Astrocyte (in vitro differentiated cells and primary cell): ENCODE data around the gene SLC25A46. TPM values are rescaled to one million over a fixed set of nuclear protein-coding genes. Genes with fewer than 3 reads are reported as not detected.

Experiments used
- DNase-seq: peaks from one replicate; pipeline ENCODE4 v3.0.0-alpha.2; 2010; ENCODE audit warnings: low read depth
- FAIRE-seq: peaks from 2 replicates; lab custom pipeline; 2011; peaks lifted over from hg19 to GRCh38; lab: Jason Lieb, UNC
- H2AFZ ChIP-seq: 2 replicates; pipeline ENCODE4 v1.6.0; 2012; ENCODE audit warnings: low read depth, low read length, inconsistent platforms
- H3K27ac ChIP-seq: 2 replicates; pipeline ENCODE4 v1.5.1; 2011; ENCODE audit warnings: low read depth, low read length, inconsistent platforms
- H3K27me3 ChIP-seq: 2 replicates; pipeline ENCODE4 v1.6.0; 2011; ENCODE audit warnings: low read length, inconsistent platforms; ENCODE audit not compliant: insufficient read depth
- H3K36me3 ChIP-seq: 2 replicates; pipeline ENCODE4 v1.5.1; 2011; ENCODE audit warnings: low read length, inconsistent platforms; ENCODE audit not compliant: insufficient read depth
- H3K4me1 ChIP-seq: 2 replicates; pipeline ENCODE4 v1.5.1; 2011; ENCODE audit warnings: low read length, inconsistent platforms; ENCODE audit not compliant: insufficient read depth
- H3K4me2 ChIP-seq: 2 replicates; pipeline ENCODE4 v1.6.0; 2012; ENCODE audit warnings: low read length, inconsistent platforms
- H3K4me3 ChIP-seq: 2 replicates; pipeline ENCODE4 v1.5.1; 2011; ENCODE audit warnings: low read depth, mild to moderate bottlenecking, low read length, inconsistent platforms; ENCODE audit not compliant: insufficient read depth
- H3K79me2 ChIP-seq: 2 replicates; pipeline ENCODE4 v1.6.0; 2012; ENCODE audit warnings: mild to moderate bottlenecking, low read length, inconsistent platforms; ENCODE audit not compliant: insufficient read depth
- H3K9ac ChIP-seq: 2 replicates; pipeline ENCODE4 v1.6.0; 2012; ENCODE audit warnings: mild to moderate bottlenecking, low read length, inconsistent platforms
- H3K9me3 ChIP-seq: 2 replicates; pipeline ENCODE4 v1.5.1; 2012; ENCODE audit warnings: low read depth, mild to moderate bottlenecking, low read length, inconsistent platforms; ENCODE audit not compliant: insufficient read depth
- H4K20me1 ChIP-seq: 2 replicates; pipeline ENCODE4 v1.6.0; 2012; ENCODE audit warnings: low read length, inconsistent platforms; ENCODE audit not compliant: insufficient read depth
- H3K27ac Mint-ChIP-seq: one replicate; pipeline ENCODE4 v1.8.0; 2021; ENCODE audit warnings: mild to moderate bottlenecking, mixed read lengths; ENCODE audit not compliant: unreplicated experiment
- H3K27me3 Mint-ChIP-seq: one replicate; pipeline ENCODE4 v1.8.0; 2021; ENCODE audit warnings: low read depth, mixed read lengths; ENCODE audit not compliant: unreplicated experiment
- H3K36me3 Mint-ChIP-seq: one replicate; pipeline ENCODE4 v1.8.0; 2021; ENCODE audit warnings: low read depth, mixed read lengths; ENCODE audit not compliant: unreplicated experiment
- H3K4me1 Mint-ChIP-seq: one replicate; pipeline ENCODE4 v1.8.0; 2021; ENCODE audit warnings: low read depth, mixed read lengths; ENCODE audit not compliant: unreplicated experiment
- H3K4me3 Mint-ChIP-seq: one replicate; pipeline ENCODE4 v1.8.0; 2021; ENCODE audit warnings: mild to moderate bottlenecking, moderate library complexity, mixed read lengths; ENCODE audit not compliant: unreplicated experiment
- H3K9me3 Mint-ChIP-seq: one replicate; pipeline ENCODE4 v1.8.0; 2021; ENCODE audit warnings: mild to moderate bottlenecking, mixed read lengths; ENCODE audit not compliant: unreplicated experiment
- CTCF ChIP-seq: IDR thresholded peaks from 2 replicates; pipeline ENCODE4 v1.5.1; 2011; ENCODE audit warnings: low read depth, mild to moderate bottlenecking, inconsistent platforms, low read length, moderate library complexity; ENCODE audit not compliant: insufficient read depth
- EZH2 ChIP-seq: IDR thresholded peaks from 2 replicates; pipeline ENCODE4 v1.6.1; 2012; ENCODE audit warnings: mild to moderate bottlenecking, low read length, inconsistent platforms; ENCODE audit not compliant: insufficient read depth
- total RNA-seq: library from RNA; stranded (reverse); gene quantifications from 2 replicates; pipeline ENCODE4 v1.2.1, GENCODE V29; 2021

Gene SLC25A46
- total RNA-seq, 1 donor from 2014 or later = 39.2 TPM

GRCh38 chr5:110705349-110705748 is 33.5 kb upstream of the SLC25A46 start:
- H3K4me1 ChIP-seq = no peaks in the 10 kb centered on the region
- H3K79me2 ChIP-seq = no peaks in the 10 kb centered on the region
- no peak for FAIRE-seq
- no peaks in the 10 kb centered on the region for H3K9me3 ChIP-seq
- H3K36me3 Mint-ChIP-seq = no peaks in the 10 kb centered on the region
- H3K4me1 Mint-ChIP-seq = peaks cover 8% of the 10 kb centered on the region
- no peak overlapping the region for H3K4me3 Mint-ChIP-seq
- no peak overlapping the region for H3K4me3 ChIP-seq
- H3K4me2 ChIP-seq = no peak overlapping the region
- no peak overlapping the region for H3K27ac ChIP-seq
- no peaks in the 10 kb centered on the region for H3K27me3 ChIP-seq
- no peak overlapping the region for H2AFZ ChIP-seq
- no peaks in the 10 kb centered on the region for H4K20me1 ChIP-seq
- no peak overlapping the region for H3K9ac ChIP-seq
- H3K27ac Mint-ChIP-seq = no peak overlapping the region
- no peaks in the 10 kb centered on the region for H3K9me3 Mint-ChIP-seq
- DNase-seq = no peak
- H3K27me3 Mint-ChIP-seq = no peaks in the 10 kb centered on the region
- TF ChIP-seq EZH2 (no peak), CTCF (no peak)
- H3K36me3 ChIP-seq = no peaks in the 10 kb centered on the region

- Mint-ChIP-seq H3K27ac (no peak overlapping the region), H3K9me3 (no peaks in the 10 kb centered on the region), H3K4me1 (peaks cover 6% of the 10 kb centered on the region), H3K36me3 (no peaks in the 10 kb centered on the region), H3K27me3 (no peaks in the 10 kb centered on the region), H3K4me3 (no peak overlapping the region)
- no peaks in the 10 kb centered on the region for H4K20me1 ChIP-seq
- TF ChIP-seq CTCF = no peak
- no peak for TF ChIP-seq EZH2
- no peaks in the 10 kb centered on the region for H3K36me3 ChIP-seq
- no peak overlapping the region for H3K4me2 ChIP-seq
- H3K9me3 ChIP-seq = no peaks in the 10 kb centered on the region
- H3K79me2 ChIP-seq = no peaks in the 10 kb centered on the region
- FAIRE-seq = no peak
- H3K27me3 ChIP-seq = no peaks in the 10 kb centered on the region
- H3K27ac ChIP-seq = no peak overlapping the region
- no peak overlapping the region for H3K9ac ChIP-seq
- no peak for DNase-seq
- no peak overlapping the region for H3K4me3 ChIP-seq
- H3K4me1 ChIP-seq = no peaks in the 10 kb centered on the region
- no peak overlapping the region for H2AFZ ChIP-seq
Observed at GRCh38 chr5:110707260-110707844, 31.5 kb upstream of the SLC25A46 start.
